AG09309 (cell line): ENCODE data around the gene SCCPDH.
"Not testable (repeated sequence)": the region's sequence is repeated elsewhere in the genome, so short reads cannot be mapped to it uniquely, and the experiment has no call there.

Source experiments
- DNase-seq: peaks from one replicate; pipeline ENCODE4 v3.0.0-alpha.2; 2010; ENCODE audit warnings: low read depth
- H3K4me3 ChIP-seq: 2 replicates; pipeline ENCODE4 v1.5.1; 2011; ENCODE audit warnings: mild to moderate bottlenecking, low read depth, low read length, moderate library complexity; ENCODE audit not compliant: control insufficient read depth
- TF ChIP-seq, protein P1 (sequence below): IDR thresholded peaks from 2 replicates; pipeline ENCODE4 v1.5.1; 2011; ENCODE audit warnings: mild to moderate bottlenecking, low read depth, low read length, inconsistent platforms; ENCODE audit not compliant: insufficient read depth, control insufficient read depth; ENCODE audit errors: missing control alignments

The SCCPDH gene

GRCh38 chr1:246800756-246801155 is 76.5 kb downstream of the SCCPDH start:
- no peak for DNase-seq
- TF ChIP-seq, protein P1, sequence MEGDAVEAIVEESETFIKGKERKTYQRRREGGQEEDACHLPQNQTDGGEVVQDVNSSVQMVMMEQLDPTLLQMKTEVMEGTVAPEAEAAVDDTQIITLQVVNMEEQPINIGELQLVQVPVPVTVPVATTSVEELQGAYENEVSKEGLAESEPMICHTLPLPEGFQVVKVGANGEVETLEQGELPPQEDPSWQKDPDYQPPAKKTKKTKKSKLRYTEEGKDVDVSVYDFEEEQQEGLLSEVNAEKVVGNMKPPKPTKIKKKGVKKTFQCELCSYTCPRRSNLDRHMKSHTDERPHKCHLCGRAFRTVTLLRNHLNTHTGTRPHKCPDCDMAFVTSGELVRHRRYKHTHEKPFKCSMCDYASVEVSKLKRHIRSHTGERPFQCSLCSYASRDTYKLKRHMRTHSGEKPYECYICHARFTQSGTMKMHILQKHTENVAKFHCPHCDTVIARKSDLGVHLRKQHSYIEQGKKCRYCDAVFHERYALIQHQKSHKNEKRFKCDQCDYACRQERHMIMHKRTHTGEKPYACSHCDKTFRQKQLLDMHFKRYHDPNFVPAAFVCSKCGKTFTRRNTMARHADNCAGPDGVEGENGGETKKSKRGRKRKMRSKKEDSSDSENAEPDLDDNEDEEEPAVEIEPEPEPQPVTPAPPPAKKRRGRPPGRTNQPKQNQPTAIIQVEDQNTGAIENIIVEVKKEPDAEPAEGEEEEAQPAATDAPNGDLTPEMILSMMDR: no peak
- no peak overlapping the region for H3K4me3 ChIP-seq

- no peak overlapping the region for H3K4me3 ChIP-seq
- no peak for DNase-seq
- TF ChIP-seq, protein P1: no peak
Measured at GRCh38 chr1:246801241-246802020, 77.2 kb downstream of the SCCPDH start.

GRCh38 chr1:246803373-246803772 is 79.2 kb downstream of the SCCPDH start:
- DNase-seq: no peak
- TF ChIP-seq, protein P1: no peak
- no peak overlapping the region for H3K4me3 ChIP-seq

GRCh38 chr1:246803883-246804282 is 79.7 kb downstream of the SCCPDH start:
- no peak overlapping the region for H3K4me3 ChIP-seq
- TF ChIP-seq, protein P1: no peak
- DNase-seq: no peak

DNA sequence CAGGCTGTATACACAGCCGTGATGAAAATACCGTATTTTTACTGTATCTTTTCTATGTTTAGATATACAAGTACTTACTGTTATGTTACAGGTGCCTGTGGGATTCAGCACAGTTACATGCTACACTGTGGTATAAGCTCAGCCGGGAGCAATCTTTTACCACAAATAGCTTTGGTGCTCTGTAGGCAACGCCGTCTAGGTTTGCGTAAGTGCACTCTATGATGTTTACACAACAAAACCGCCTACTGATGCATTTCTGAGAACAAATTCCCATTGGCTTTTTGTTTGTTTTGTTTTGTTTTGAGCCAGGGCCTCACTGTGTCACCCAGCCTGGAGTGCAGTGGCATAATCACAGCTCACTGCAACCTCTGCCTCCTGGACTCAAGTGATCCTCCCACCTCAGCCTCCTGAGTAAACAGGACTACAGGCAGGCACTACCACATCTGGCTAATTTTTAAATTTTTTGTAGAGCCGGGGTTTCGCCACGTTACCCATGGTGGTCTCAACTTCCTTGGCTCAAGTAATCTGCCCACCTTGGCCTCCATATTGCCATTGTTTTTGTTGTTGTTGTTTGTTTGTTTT is 81.0 kb downstream of the SCCPDH start:
- no peak for DNase-seq
- TF ChIP-seq, protein P1: no peak
- H3K4me3 ChIP-seq: no peak overlapping the region

DNA sequence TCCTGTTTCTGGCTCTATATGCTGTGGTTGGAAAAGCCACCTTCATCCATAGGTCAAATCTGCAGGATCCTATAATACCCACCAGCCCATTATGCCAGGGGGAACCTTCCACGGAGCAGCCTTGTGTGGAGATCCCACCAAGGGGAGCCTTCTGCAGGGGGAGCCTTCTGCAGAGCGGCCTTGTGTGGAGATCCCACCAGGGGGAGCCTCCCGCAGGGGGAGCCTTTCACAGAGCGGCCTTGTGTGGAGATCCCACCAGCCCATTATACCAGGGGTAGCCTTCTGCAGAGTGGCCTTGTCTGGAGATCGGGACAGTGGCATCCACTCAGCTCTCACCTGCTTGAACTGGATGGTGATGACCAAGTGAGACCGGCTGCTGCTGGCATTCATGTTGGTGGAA is 85.3 kb downstream of the SCCPDH start:
- no peak for DNase-seq
- TF ChIP-seq, protein P1: no peak
- H3K4me3 ChIP-seq: no peak overlapping the region

- DNase-seq: no peak
- TF ChIP-seq, protein P1: no peak
- H3K4me3 ChIP-seq: no peak overlapping the region
Measured at GRCh38 chr1:246811985-246812384, 87.8 kb downstream of the SCCPDH start.

DNA sequence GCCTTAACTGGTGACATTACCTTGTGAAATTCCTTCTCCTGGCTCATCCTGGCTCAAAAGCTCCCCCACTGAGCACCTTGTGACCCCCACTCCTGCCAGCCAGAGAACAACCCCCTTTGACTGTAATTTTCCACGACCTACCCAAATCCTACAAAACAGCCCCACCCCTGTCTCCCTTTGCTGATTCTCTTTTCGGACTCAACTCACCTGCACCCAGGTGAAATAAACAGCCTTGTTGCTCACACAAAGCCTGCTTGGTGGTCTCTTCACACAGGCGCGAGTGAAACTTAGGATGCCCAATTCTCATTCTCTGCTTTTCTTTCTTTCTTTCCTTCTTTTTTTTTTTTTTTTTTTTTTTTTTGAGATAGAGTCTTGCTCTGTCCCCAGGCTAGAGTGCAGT is 89.1 kb downstream of the SCCPDH start:
- DNase-seq, H3K4me3 ChIP-seq: not testable (repeated sequence)
